ENCODE results near the gene DUSP9. TPM values are rescaled to one million over a fixed set of nuclear protein-coding genes. Genes with fewer than 3 reads are reported as not detected.

The DUSP9 gene
- total RNA-seq, 1 experiment from 2014 or later = 2.4 TPM

DNA sequence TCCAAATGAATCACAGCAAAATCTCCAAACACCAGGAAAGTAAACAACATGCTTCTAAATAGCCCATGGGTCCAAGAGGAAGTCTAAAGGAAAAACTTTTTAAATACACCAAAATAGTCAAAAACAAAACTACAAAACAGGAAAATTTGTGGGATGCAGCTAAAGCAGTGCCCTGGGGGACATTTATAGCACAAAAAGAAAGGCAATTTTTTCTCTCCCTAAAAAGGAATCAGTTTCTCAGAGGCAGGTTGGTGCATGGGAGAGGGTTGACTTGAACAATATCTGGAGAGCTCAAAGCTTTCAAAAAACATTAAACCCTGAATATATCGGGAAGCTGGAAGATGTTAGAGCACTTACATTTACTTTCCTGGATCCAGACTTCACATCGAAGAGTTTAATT lies 15.7 kb upstream of the DUSP9 start:
- Mint-ChIP-seq H3K27me3 (ENCODE audit: low read depth) (peaks cover 22% of the 10 kb centered on the region), H3K4me3 (no peak overlapping the region), H3K9me3 (peaks cover 70 to 82% of the 10 kb centered on the region in 2 experiments), H3K4me1 (no peaks in the 10 kb centered on the region), H3K36me3 (ENCODE audit: insufficient read depth in 1 of 3, low read depth in 3 of 3) (peaks cover 0 to 11% (median 0%) of the 10 kb centered on the region in 3 experiments; a peak in 3 of 7 replicates), H3K27ac (no peak overlapping the region)
- Histone ChIP-seq H4K5ac (ENCODE audit: insufficient read length, low read depth, low read length) (no peak overlapping the region), H2BK20ac (ENCODE audit: low read depth, low read length, poor library complexity, severe bottlenecking) (no peak overlapping the region), H3K23ac (ENCODE audit: insufficient read length, low read depth, low read length) (no peak overlapping the region), H3K9ac (ENCODE audit: extremely low read depth, insufficient read length, low read length) (no peak overlapping the region), H3K4me1 (ENCODE audit: insufficient read depth, low read length) (no peaks in the 10 kb centered on the region), H2BK15ac (ENCODE audit: low read depth, low read length) (no peak overlapping the region), H4K8ac (replicated peaks; ENCODE audit: insufficient read length, low read depth, low read length) (no peak overlapping the region), H2BK12ac (ENCODE audit: insufficient read length, low read depth, low read length) (no peak overlapping the region), H3K27ac (ENCODE audit: insufficient read length, low read depth, low read length) (no peak overlapping the region), H2AFZ (ENCODE audit: low read length) (no peak overlapping the region), H3K9me3 (ENCODE audit: control insufficient read depth, low read depth, low read length) (peaks cover 20% of the 10 kb centered on the region), H2AK5ac (ENCODE audit: insufficient read length, low read length) (no peak overlapping the region), H3K14ac (ENCODE audit: insufficient read depth, low read length) (no peak overlapping the region), H3K4me2 (ENCODE audit: insufficient read depth, insufficient read length, low read length) (no peak overlapping the region), H3K79me2 (ENCODE audit: insufficient read depth, low read length) (no peaks in the 10 kb centered on the region), H2BK5ac (ENCODE audit: insufficient read length, low read length) (no peak overlapping the region), H3K79me1 (ENCODE audit: insufficient read depth, low read depth, low read length, poor library complexity, severe bottlenecking) (no peaks in the 10 kb centered on the region), H3K56ac (ENCODE audit: insufficient read length, low read depth, low read length) (no peak overlapping the region), H3K18ac (ENCODE audit: insufficient read length, low read depth, low read length) (no peak overlapping the region), H3T11ph (ENCODE audit: low read length) (no peak overlapping the region), H3K27me3 (ENCODE audit: insufficient read depth, low read length) (no peaks in the 10 kb centered on the region), H3K23me2 (ENCODE audit: insufficient read length, low read depth, low read length, poor library complexity, severe bottlenecking) (no peaks in the 10 kb centered on the region), H4K91ac (ENCODE audit: insufficient read length, low read depth, low read length) (no peak overlapping the region), H4K20me1 (ENCODE audit: control insufficient read depth, insufficient read depth, insufficient read length) (no peaks in the 10 kb centered on the region), H3K4ac (ENCODE audit: low read depth, low read length) (no peak overlapping the region), H2BK120ac (ENCODE audit: low read depth, low read length, poor library complexity, severe bottlenecking) (no peak overlapping the region)
- TF ChIP-seq, protein P1, sequence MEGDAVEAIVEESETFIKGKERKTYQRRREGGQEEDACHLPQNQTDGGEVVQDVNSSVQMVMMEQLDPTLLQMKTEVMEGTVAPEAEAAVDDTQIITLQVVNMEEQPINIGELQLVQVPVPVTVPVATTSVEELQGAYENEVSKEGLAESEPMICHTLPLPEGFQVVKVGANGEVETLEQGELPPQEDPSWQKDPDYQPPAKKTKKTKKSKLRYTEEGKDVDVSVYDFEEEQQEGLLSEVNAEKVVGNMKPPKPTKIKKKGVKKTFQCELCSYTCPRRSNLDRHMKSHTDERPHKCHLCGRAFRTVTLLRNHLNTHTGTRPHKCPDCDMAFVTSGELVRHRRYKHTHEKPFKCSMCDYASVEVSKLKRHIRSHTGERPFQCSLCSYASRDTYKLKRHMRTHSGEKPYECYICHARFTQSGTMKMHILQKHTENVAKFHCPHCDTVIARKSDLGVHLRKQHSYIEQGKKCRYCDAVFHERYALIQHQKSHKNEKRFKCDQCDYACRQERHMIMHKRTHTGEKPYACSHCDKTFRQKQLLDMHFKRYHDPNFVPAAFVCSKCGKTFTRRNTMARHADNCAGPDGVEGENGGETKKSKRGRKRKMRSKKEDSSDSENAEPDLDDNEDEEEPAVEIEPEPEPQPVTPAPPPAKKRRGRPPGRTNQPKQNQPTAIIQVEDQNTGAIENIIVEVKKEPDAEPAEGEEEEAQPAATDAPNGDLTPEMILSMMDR (conservative IDR thresholded peaks at IDR 0.05) = no peak
- DNase-seq = no peak
- WGBS (ENCODE audit: extremely low coverage, insufficient read length, low lambda C conversion rate) = no CpG with 5 or more reads among the region's 2 CpGs
